ENCODE data around the gene JOSD1. TPM values are rescaled to one million over a fixed set of nuclear protein-coding genes. Genes with fewer than 3 reads are reported as not detected.

Gene JOSD1
- 100 to 1,000 TPM; 132 to 157 TPM for total RNA-seq
- total RNA-seq, result 280 to 298 reads per million in 2 donors

DNA sequence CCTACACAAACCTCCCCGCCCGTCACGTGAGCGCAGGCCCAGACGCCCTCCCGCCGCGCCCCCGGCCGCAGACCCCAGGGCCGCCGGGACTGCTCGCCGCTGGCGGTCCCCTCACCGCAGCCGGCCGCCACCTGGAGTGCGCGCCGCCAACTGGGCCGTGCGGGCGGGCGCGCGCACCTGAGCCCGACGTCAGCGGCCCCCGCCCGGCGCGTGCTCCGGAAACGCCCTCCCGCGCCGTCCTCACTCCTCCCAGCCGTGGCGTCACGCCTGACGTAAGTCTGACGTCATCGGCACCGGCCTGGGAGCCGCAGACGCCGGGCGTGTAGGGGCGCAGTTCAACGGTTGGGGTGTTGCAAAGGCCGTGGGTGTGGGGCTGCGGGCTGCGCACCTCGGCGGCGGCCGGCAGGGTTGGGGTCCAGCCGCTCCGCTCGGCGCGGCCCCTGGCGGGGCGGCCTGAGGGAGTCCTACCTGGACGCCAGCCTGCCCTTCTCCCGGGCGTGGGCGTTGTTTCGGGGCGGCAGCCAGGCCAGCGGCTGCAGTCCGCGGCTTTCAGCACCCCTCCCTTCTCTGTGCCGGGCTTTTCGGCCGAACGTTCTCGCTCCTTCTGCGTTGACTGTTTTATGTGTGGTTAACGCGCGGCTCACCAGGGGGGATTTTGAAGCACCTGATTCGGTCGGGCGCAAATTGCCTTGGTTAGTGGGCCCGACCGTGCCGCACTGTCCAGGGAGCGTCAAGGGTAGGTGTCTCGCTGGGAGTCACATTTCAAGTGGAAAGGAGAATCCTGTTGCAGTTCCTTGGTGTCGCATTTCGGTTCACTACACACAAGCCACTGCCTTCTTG is at the start of gene JOSD1:
TSS of gene JOSD1 (minus strand) at position 155 of the 840 bp plus-strand sequence. CDS start 956 bp downstream, outside the sequence.
- Mint-ChIP-seq H3K27me3 (no peaks in the 10 kb centered on the region), H3K4me3 (peak within 1 kb of the TSS; percentile 93), H3K36me3 (ENCODE audit: low read depth) (peaks cover 5% of the 10 kb centered on the region), H3K27ac (peak within 1 kb of the TSS; percentile 95), H3K4me1 (peaks cover 41% of the 10 kb centered on the region)
- DNase-seq (peak; percentile 96 to 100 (median 96)), ATAC-seq (peak; percentile 51)
- H3K9me3 ChIP-seq (ENCODE audit: control insufficient read depth, low read length, poor library complexity, severe bottlenecking), result no peaks in the 10 kb centered on the region

DNA sequence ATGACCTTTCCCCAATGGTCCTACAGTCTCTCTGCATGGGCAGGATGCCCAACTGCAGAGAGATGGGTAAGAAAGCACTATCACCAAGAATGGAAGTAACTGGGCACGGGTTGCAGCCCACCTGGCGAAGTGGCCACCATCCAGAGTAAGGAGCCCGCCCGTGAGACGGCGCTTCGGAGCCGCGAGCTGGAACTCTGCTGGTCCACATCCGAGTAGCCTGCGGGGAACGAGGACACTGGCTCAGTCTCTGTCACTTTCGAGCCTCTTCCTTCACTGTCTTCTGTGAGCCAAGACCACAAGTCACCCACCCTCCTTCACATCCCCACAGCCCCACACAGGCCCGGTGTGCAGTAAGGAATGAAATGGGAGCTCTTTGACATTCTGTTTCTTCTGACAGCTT is 49.4 kb upstream of the JOSD1 start:
- H3K9me3 ChIP-seq (ENCODE audit: control insufficient read depth, low read length, poor library complexity, severe bottlenecking), result no peaks in the 10 kb centered on the region
- Mint-ChIP-seq H3K27ac (peak overlapping the region; percentile 98), H3K4me3 (peak overlapping the region; percentile 100), H3K4me1 (peaks cover 41% of the 10 kb centered on the region), H3K36me3 (ENCODE audit: low read depth) (peaks cover 10% of the 10 kb centered on the region), H3K27me3 (no peaks in the 10 kb centered on the region)
- no peak for ATAC-seq
- DNase-seq, result no peak

DNA sequence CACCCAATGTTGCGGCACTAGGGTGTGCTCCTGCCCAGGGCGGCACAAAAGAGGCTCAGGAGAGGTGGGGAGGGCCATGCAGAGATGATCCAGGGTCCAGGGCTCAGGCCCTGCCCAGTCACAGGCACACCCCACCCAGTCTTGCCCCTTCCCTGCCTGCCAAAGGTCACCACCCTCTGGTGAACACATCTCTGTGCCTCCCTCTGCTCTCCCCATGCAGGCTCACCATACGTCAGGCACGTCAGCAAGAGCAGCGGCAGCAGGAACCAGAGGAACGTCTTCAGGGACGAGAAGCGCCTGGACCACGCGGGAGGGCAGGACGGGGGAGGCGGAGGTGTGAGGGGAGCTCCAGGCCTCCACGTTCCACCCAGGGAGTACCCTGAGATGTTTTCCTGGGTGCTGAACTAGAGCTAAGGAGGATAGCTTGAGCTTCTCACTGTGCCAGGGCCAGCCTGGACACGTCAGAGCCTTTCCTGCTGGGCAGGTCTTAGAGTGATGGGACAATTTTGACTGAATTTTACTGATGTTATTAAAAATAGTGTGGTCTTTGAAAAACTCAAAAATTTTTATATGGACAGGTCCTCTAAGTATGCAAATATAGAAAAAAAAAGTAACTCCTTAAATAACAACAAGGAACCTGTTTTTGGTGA is 47.9 kb upstream of the JOSD1 start:
- ATAC-seq (no peak), DNase-seq (no peak)
- Mint-ChIP-seq H3K4me1 (peaks cover 36% of the 10 kb centered on the region), H3K27ac (peak overlapping the region; percentile 98), H3K4me3 (peak overlapping the region; percentile 53), H3K36me3 (ENCODE audit: low read depth) (peaks cover 7% of the 10 kb centered on the region), H3K27me3 (no peaks in the 10 kb centered on the region)
- H3K9me3 ChIP-seq (ENCODE audit: control insufficient read depth, low read length, poor library complexity, severe bottlenecking), result no peaks in the 10 kb centered on the region

DNA sequence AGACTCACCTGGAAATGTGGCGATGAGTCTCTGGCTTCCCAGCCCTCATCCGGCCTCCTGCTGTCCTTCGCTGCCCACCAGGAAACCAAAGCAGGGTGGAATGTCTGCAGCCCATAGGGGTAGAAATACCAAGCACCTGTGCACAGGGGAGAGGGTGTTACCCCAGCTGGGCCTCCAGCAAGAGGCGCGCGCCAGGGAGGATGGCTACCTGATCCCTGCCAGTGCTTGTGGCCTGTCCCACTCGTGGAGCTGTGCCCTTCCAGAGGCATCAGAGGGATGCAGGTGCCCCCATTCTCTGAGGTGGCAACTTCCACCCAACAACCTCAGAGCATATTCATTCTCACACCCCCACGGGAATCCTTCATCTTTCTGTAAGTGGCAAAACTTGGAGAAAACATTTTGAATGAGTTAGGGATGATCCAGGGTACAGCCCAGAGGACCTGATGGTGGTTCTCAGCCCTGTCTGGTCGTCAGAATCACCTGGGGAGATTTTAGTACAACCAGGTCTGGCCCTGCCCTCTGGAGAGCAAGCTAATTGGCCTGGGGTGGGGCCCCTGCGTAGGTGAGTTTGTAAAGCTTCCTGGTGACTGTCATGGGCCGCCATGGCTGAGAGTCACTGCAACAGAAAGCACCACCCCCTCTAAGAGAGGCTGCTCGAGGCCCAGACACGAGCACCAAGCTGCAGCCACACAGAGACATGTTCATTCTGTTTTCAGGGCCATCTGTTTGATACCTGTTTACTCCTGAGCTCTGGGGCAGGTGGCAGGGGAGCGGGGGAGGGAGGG is 45.1 kb upstream of the JOSD1 start:
- H3K36me3 Mint-ChIP-seq (ENCODE audit: low read depth), result peaks cover 3% of the 10 kb centered on the region
- DNase-seq (no peak), ATAC-seq (no peak)
- H3K9me3 ChIP-seq (ENCODE audit: control insufficient read depth, low read length, poor library complexity, severe bottlenecking), result no peaks in the 10 kb centered on the region
- peaks cover 16% of the 10 kb centered on the region for H3K4me1 Mint-ChIP-seq
- peak overlapping the region; percentile 98 for H3K27ac Mint-ChIP-seq
- H3K27me3 Mint-ChIP-seq, result no peaks in the 10 kb centered on the region
- no peak overlapping the region for H3K4me3 Mint-ChIP-seq

DNA sequence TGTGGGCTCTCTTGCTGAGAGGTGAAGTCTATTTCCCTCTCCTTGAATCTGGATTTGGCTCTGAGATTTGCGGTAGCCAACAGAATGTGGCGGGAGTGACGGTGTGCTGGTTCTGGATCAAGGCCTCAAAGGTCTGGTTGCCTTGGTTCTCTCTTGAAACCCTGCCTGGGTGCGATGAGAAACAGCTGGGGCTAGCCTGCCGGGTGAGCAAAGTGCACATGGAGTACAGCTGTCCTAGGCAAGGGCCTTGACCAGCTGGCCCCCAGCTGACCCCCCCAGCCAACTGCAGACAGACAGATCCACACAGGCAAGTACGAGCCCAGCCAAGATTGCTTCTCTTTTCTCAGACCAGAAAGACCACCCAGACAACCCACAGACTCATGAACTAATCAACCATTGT is 44.2 kb upstream of the JOSD1 start:
- H3K9me3 ChIP-seq (ENCODE audit: control insufficient read depth, low read length, poor library complexity, severe bottlenecking), result no peaks in the 10 kb centered on the region
- ATAC-seq (no peak), DNase-seq (no peak)
- peak overlapping the region; percentile 98 for H3K27ac Mint-ChIP-seq
- H3K36me3 Mint-ChIP-seq (ENCODE audit: low read depth), result no peaks in the 10 kb centered on the region
- peaks cover 14% of the 10 kb centered on the region for H3K4me1 Mint-ChIP-seq
- H3K27me3 Mint-ChIP-seq, result no peaks in the 10 kb centered on the region
- H3K4me3 Mint-ChIP-seq, result no peak overlapping the region

DNA sequence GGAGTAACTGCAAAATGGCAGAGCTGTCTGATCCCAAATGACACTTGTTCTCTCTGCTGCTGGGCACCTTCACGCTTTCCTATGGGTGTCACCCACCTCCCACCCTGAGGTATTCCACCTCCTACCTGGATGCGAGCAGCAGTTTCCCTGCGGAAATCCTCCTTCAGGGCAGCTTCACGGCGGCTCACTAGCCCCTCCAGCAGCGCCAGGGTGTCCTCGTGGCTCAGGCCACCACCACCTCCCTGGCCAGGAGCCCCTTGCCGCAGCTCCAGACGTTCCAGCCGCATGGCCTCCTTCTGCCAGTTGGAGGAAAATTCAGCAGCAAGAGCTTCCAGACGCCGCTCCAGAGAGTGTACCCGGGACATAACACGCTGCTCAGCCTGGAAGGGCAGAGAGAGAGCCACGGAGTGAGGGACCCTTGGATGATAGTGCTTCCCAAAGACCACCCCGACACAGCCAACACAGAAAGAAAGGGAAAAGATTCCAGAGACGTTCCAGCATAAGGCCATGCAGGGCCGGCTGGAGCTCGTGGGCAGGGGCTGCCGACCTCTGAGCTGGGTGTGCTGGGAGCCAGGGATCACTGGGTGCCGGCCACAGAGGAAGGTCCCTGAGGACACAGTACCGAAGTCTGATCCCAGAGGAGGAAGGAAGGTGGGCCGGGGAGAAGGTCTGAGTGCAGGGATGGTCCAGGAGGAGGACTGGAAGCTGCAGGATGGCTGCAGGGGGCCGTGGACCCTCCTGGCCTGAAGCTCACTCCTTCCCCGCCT is 41.6 kb upstream of the JOSD1 start:
- peak overlapping the region; percentile 66 for H3K4me3 Mint-ChIP-seq
- no peaks in the 10 kb centered on the region for H3K27me3 Mint-ChIP-seq
- ATAC-seq, result no peak
- peaks cover 15% of the 10 kb centered on the region for H3K4me1 Mint-ChIP-seq
- DNase-seq, result no peak
- H3K36me3 Mint-ChIP-seq (ENCODE audit: low read depth), result peaks cover under 1% of the 10 kb centered on the region
- H3K27ac Mint-ChIP-seq, result peak overlapping the region; percentile 93
- H3K9me3 ChIP-seq (ENCODE audit: control insufficient read depth, low read length, poor library complexity, severe bottlenecking), result no peaks in the 10 kb centered on the region

DNA sequence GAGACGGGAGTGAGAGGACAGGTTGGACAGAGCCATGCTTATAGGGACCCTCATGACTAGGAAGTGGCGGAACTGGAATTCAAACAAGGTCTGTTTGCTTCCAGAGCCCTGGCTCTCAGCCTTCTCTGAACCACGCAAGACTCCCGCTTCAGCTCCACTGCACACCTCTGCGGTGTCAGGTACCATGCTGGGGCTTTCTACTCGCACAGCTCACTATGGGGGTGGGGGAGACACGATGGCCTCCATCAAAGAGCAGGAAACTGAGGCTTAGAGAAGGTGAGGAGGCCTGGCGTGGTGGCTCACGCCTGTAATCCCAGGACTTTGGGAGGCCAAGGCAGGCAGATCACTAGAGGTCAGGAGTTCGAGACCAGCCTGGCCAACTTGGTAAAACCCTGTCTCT is 40.8 kb upstream of the JOSD1 start:
- Mint-ChIP-seq H3K27ac (peak overlapping the region; percentile 93), H3K27me3 (no peaks in the 10 kb centered on the region), H3K4me1 (peaks cover 23% of the 10 kb centered on the region), H3K36me3 (ENCODE audit: low read depth) (peaks cover 4% of the 10 kb centered on the region), H3K4me3 (no peak overlapping the region)
- no peaks in the 10 kb centered on the region for H3K9me3 ChIP-seq (ENCODE audit: control insufficient read depth, low read length, poor library complexity, severe bottlenecking)
- DNase-seq (no peak), ATAC-seq (no peak)

DNA sequence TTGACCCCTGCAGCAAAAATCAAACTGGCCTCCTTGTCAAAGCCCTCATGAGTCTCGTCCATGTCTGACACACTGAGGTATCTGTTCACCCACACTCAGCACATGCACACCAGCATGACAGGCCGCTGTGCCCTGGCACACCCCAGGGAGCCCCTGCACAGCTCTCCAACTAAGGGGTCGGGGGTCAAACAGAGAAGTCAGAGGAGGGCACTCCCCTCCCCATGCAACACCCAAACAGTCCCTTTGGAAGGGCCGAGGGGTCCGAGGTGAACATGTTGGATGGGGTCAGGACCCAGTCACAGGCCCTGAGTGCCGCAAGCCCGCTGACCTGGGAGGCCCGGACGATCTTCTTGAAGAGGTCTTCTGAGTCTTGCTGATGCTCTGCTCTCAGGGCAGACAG is 40.4 kb upstream of the JOSD1 start:
- H3K4me3 Mint-ChIP-seq, result no peak overlapping the region

DNA sequence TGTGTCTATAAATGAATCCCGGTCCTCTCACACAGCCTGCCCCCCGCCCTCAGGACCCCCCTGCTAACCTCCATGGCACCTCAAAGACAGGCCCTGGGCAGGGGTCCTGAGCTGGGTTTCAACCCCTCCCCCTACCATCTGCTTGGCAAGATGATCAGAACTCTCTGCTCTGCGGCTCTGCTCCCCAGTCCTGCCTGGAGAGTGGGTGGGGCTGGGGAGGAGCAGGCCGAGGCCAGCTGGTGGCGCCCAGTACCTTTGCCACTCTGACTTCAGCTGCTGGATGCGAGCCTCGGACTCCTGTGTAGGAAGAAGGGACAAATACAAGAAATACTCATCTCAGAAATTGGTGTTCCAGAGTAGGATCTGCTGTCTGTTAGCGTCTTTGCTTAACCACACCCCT is 40.0 kb upstream of the JOSD1 start:
- no peaks in the 10 kb centered on the region for H3K27me3 Mint-ChIP-seq

More for the DNA sequence above, 40.4 kb upstream of the JOSD1 start:
- Mint-ChIP-seq H3K27ac (peak overlapping the region; percentile 93), H3K36me3 (ENCODE audit: low read depth) (peaks cover 4% of the 10 kb centered on the region), H3K27me3 (no peaks in the 10 kb centered on the region), H3K4me1 (peaks cover 24% of the 10 kb centered on the region)
- ATAC-seq (no peak), DNase-seq (no peak)
- H3K9me3 ChIP-seq (ENCODE audit: control insufficient read depth, low read length, poor library complexity, severe bottlenecking), result no peaks in the 10 kb centered on the region

DNA sequence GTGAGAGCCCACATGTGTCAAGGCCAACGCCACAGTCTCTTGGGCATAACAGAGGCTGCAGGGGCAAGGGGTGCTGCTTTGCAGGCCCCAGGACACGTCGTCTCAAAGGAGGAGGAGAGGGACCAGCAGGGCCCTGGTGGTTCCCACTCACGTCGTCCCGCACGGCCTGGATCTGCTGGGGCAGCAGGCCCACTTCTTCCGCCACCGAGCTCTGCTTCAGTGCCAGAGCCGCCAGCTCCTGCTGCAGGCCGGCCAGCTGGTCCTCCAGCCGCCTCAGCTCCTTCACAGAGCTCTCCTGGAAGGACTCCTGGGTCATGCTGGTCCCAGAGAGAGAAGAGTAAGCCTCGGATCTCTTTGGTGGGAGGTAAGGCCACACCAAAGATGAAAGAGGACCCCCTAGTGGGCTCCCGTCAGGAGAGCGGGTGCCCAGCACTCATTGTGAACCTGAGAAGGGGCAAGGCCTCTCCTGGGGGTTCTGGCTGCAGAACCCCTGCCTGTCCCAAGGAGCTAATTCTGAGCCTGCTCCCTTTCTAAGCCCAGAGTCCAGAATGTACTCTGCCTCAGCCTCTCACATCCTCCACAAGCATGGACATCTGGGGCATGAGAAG is 39.5 kb upstream of the JOSD1 start:
- no peaks in the 10 kb centered on the region for H3K9me3 ChIP-seq (ENCODE audit: control insufficient read depth, low read length, poor library complexity, severe bottlenecking)
- no peak for DNase-seq
- ATAC-seq, result no peak
- peaks cover 26% of the 10 kb centered on the region for H3K4me1 Mint-ChIP-seq
- peak overlapping the region; percentile 50 for H3K4me3 Mint-ChIP-seq
- peaks cover 7% of the 10 kb centered on the region for H3K36me3 Mint-ChIP-seq (ENCODE audit: low read depth)
- H3K27ac Mint-ChIP-seq, result peak overlapping the region; percentile 93
- H3K27me3 Mint-ChIP-seq, result no peaks in the 10 kb centered on the region

More for the DNA sequence above, 40.0 kb upstream of the JOSD1 start:
- H3K36me3 Mint-ChIP-seq (ENCODE audit: low read depth), result peaks cover 6% of the 10 kb centered on the region
- H3K9me3 ChIP-seq (ENCODE audit: control insufficient read depth, low read length, poor library complexity, severe bottlenecking), result no peaks in the 10 kb centered on the region
- H3K27ac Mint-ChIP-seq, result peak overlapping the region; percentile 93
- peaks cover 24% of the 10 kb centered on the region for H3K4me1 Mint-ChIP-seq
- ATAC-seq (no peak), DNase-seq (no peak)
- H3K4me3 Mint-ChIP-seq, result no peak overlapping the region

DNA sequence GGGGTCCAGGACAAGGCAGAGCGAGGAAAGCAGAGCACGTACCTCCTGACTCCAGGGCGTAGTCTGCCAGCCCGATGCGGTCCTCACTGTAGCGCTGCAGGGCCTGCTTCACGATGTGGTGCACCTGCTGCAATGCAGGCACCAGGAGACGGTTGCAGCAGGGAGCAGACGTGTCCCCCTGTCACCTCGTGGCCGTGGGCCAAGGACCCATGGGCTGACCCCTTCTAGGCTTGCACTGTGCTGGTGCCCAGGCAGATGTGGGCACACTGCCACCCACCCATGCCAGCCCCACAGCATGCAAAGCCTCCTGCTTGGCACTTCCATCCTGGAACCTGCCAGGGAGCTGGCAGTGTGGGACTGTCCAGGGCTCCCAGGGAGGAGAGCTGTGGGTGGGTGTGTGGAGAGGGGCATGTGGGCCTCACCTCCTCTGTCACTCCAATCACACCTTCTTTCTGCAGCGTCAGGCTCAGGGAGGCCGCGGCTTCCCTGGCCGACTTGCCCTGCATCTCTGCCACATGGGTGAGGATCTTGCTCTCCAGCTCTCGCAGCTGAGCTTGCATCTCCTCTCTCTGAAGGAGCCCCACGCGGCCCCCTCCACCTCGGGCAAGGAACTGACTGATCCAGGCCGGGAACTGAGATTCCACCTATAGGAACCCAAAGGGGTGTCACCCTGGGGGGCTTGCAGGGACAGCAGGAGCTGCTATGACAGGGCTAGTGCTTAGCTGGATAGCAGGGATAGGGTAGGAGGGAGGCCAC is 38.7 kb upstream of the JOSD1 start:
- no peaks in the 10 kb centered on the region for H3K9me3 ChIP-seq (ENCODE audit: control insufficient read depth, low read length, poor library complexity, severe bottlenecking)
- H3K4me3 Mint-ChIP-seq, result peak overlapping the region; percentile 50
- H3K4me1 Mint-ChIP-seq, result peaks cover 31% of the 10 kb centered on the region
- H3K27ac Mint-ChIP-seq, result peak overlapping the region; percentile 93
- no peak for ATAC-seq
- H3K36me3 Mint-ChIP-seq (ENCODE audit: low read depth), result peaks cover 7% of the 10 kb centered on the region
- DNase-seq, result no peak
- no peaks in the 10 kb centered on the region for H3K27me3 Mint-ChIP-seq
